Astrocyte (in vitro differentiated cells and primary cell): ENCODE results near the gene PLEKHA8. TPM values are rescaled to one million over a fixed set of nuclear protein-coding genes. Genes with fewer than 3 reads are reported as not detected.

ENCODE experiments used
- DNase-seq: peaks from one replicate; pipeline ENCODE4 v3.0.0-alpha.2; 2010; ENCODE audit warnings: low read depth
- FAIRE-seq: peaks from 2 replicates; lab custom pipeline; 2011; peaks lifted over from hg19 to GRCh38; lab: Jason Lieb, UNC
- H2AFZ ChIP-seq: 2 replicates; pipeline ENCODE4 v1.6.0; 2012; ENCODE audit warnings: low read depth, low read length, inconsistent platforms
- H3K27ac ChIP-seq: 2 replicates; pipeline ENCODE4 v1.5.1; 2011; ENCODE audit warnings: low read depth, low read length, inconsistent platforms
- H3K27me3 ChIP-seq: 2 replicates; pipeline ENCODE4 v1.6.0; 2011; ENCODE audit warnings: low read length, inconsistent platforms; ENCODE audit not compliant: insufficient read depth
- H3K36me3 ChIP-seq: 2 replicates; pipeline ENCODE4 v1.5.1; 2011; ENCODE audit warnings: low read length, inconsistent platforms; ENCODE audit not compliant: insufficient read depth
- H3K4me1 ChIP-seq: 2 replicates; pipeline ENCODE4 v1.5.1; 2011; ENCODE audit warnings: low read length, inconsistent platforms; ENCODE audit not compliant: insufficient read depth
- H3K4me2 ChIP-seq: 2 replicates; pipeline ENCODE4 v1.6.0; 2012; ENCODE audit warnings: low read length, inconsistent platforms
- H3K4me3 ChIP-seq: 2 replicates; pipeline ENCODE4 v1.5.1; 2011; ENCODE audit warnings: low read depth, mild to moderate bottlenecking, low read length, inconsistent platforms; ENCODE audit not compliant: insufficient read depth
- H3K79me2 ChIP-seq: 2 replicates; pipeline ENCODE4 v1.6.0; 2012; ENCODE audit warnings: mild to moderate bottlenecking, low read length, inconsistent platforms; ENCODE audit not compliant: insufficient read depth
- H3K9ac ChIP-seq: 2 replicates; pipeline ENCODE4 v1.6.0; 2012; ENCODE audit warnings: mild to moderate bottlenecking, low read length, inconsistent platforms
- H3K9me3 ChIP-seq: 2 replicates; pipeline ENCODE4 v1.5.1; 2012; ENCODE audit warnings: low read depth, mild to moderate bottlenecking, low read length, inconsistent platforms; ENCODE audit not compliant: insufficient read depth
- H4K20me1 ChIP-seq: 2 replicates; pipeline ENCODE4 v1.6.0; 2012; ENCODE audit warnings: low read length, inconsistent platforms; ENCODE audit not compliant: insufficient read depth
- H3K27ac Mint-ChIP-seq: one replicate; pipeline ENCODE4 v1.8.0; 2021; ENCODE audit warnings: mild to moderate bottlenecking, mixed read lengths; ENCODE audit not compliant: unreplicated experiment
- H3K27me3 Mint-ChIP-seq: one replicate; pipeline ENCODE4 v1.8.0; 2021; ENCODE audit warnings: low read depth, mixed read lengths; ENCODE audit not compliant: unreplicated experiment
- H3K36me3 Mint-ChIP-seq: one replicate; pipeline ENCODE4 v1.8.0; 2021; ENCODE audit warnings: low read depth, mixed read lengths; ENCODE audit not compliant: unreplicated experiment
- H3K4me1 Mint-ChIP-seq: one replicate; pipeline ENCODE4 v1.8.0; 2021; ENCODE audit warnings: low read depth, mixed read lengths; ENCODE audit not compliant: unreplicated experiment
- H3K4me3 Mint-ChIP-seq: one replicate; pipeline ENCODE4 v1.8.0; 2021; ENCODE audit warnings: mild to moderate bottlenecking, moderate library complexity, mixed read lengths; ENCODE audit not compliant: unreplicated experiment
- H3K9me3 Mint-ChIP-seq: one replicate; pipeline ENCODE4 v1.8.0; 2021; ENCODE audit warnings: mild to moderate bottlenecking, mixed read lengths; ENCODE audit not compliant: unreplicated experiment
- CTCF ChIP-seq: IDR thresholded peaks from 2 replicates; pipeline ENCODE4 v1.5.1; 2011; ENCODE audit warnings: low read depth, mild to moderate bottlenecking, inconsistent platforms, low read length, moderate library complexity; ENCODE audit not compliant: insufficient read depth
- EZH2 ChIP-seq: IDR thresholded peaks from 2 replicates; pipeline ENCODE4 v1.6.1; 2012; ENCODE audit warnings: mild to moderate bottlenecking, low read length, inconsistent platforms; ENCODE audit not compliant: insufficient read depth
- total RNA-seq: library from RNA; stranded (reverse); gene quantifications from 2 replicates; pipeline ENCODE4 v1.2.1, GENCODE V29; 2021

The PLEKHA8 gene
- total RNA-seq, 1 donor from 2014 or later, result 34.7 TPM

GRCh38 chr7:30041526-30042269 lies 13.5 kb downstream of the PLEKHA8 start:
- Histone ChIP-seq H3K27me3 (no peaks in the 10 kb centered on the region), H3K4me1 (no peaks in the 10 kb centered on the region), H3K9ac (no peak overlapping the region), H3K9me3 (no peaks in the 10 kb centered on the region), H3K36me3 (peaks cover 6% of the 10 kb centered on the region), H4K20me1 (peaks cover 25% of the 10 kb centered on the region), H3K79me2 (peaks cover 33% of the 10 kb centered on the region), H2AFZ (no peak overlapping the region), H3K4me2 (no peak overlapping the region), H3K4me3 (no peak overlapping the region), H3K27ac (no peak overlapping the region)
- FAIRE-seq, result no peak
- peaks cover 8% of the 10 kb centered on the region for H3K4me1 Mint-ChIP-seq
- H3K27ac Mint-ChIP-seq, result no peak overlapping the region
- DNase-seq, result no peak
- H3K4me3 Mint-ChIP-seq, result no peak overlapping the region
- H3K36me3 Mint-ChIP-seq, result peaks cover 11% of the 10 kb centered on the region
- H3K9me3 Mint-ChIP-seq, result no peaks in the 10 kb centered on the region
- TF ChIP-seq EZH2, result no peak
- no peak for TF ChIP-seq CTCF
- no peaks in the 10 kb centered on the region for H3K27me3 Mint-ChIP-seq

GRCh38 chr7:30046127-30046770 lies 18.0 kb downstream of the PLEKHA8 start:
- Histone ChIP-seq H3K4me1 (no peaks in the 10 kb centered on the region), H3K4me3 (no peak overlapping the region), H4K20me1 (peaks cover 17% of the 10 kb centered on the region), H3K27me3 (no peaks in the 10 kb centered on the region), H3K4me2 (no peak overlapping the region), H3K36me3 (peaks cover 11% of the 10 kb centered on the region), H2AFZ (no peak overlapping the region), H3K27ac (no peak overlapping the region), H3K79me2 (peaks cover 15% of the 10 kb centered on the region), H3K9ac (no peak overlapping the region), H3K9me3 (no peaks in the 10 kb centered on the region)
- Mint-ChIP-seq H3K4me1 (peaks cover 9% of the 10 kb centered on the region), H3K36me3 (peaks cover 19% of the 10 kb centered on the region), H3K4me3 (no peak overlapping the region), H3K9me3 (no peaks in the 10 kb centered on the region), H3K27ac (no peak overlapping the region), H3K27me3 (no peaks in the 10 kb centered on the region)
- FAIRE-seq, result no peak
- no peak for DNase-seq
- TF ChIP-seq EZH2, result no peak
- no peak for TF ChIP-seq CTCF

GRCh38 chr7:30047124-30047523 lies 18.9 kb downstream of the PLEKHA8 start:
- H2AFZ ChIP-seq, result no peak overlapping the region
- no peaks in the 10 kb centered on the region for H3K27me3 Mint-ChIP-seq
- H3K27ac ChIP-seq, result no peak overlapping the region
- DNase-seq (no peak), FAIRE-seq (no peak)
- H3K4me2 ChIP-seq, result no peak overlapping the region
- peaks cover 14% of the 10 kb centered on the region for H4K20me1 ChIP-seq
- no peaks in the 10 kb centered on the region for H3K9me3 ChIP-seq
- no peaks in the 10 kb centered on the region for H3K27me3 ChIP-seq
- H3K4me3 Mint-ChIP-seq, result no peak overlapping the region
- peaks cover 19% of the 10 kb centered on the region for H3K36me3 Mint-ChIP-seq
- peaks cover 12% of the 10 kb centered on the region for H3K79me2 ChIP-seq
- no peak for TF ChIP-seq CTCF
- TF ChIP-seq EZH2, result no peak
- H3K9ac ChIP-seq, result no peak overlapping the region
- no peak overlapping the region for H3K4me3 ChIP-seq
- H3K27ac Mint-ChIP-seq, result no peak overlapping the region
- peaks cover 9% of the 10 kb centered on the region for H3K4me1 Mint-ChIP-seq
- H3K36me3 ChIP-seq, result peaks cover 11% of the 10 kb centered on the region
- no peaks in the 10 kb centered on the region for H3K9me3 Mint-ChIP-seq
- no peaks in the 10 kb centered on the region for H3K4me1 ChIP-seq
